H9 (cell line): ENCODE measurements around the gene CCSER1. TPM values are rescaled to one million over a fixed set of nuclear protein-coding genes. Genes with fewer than 3 reads are reported as not detected.

Source experiments
- DNase-seq: peaks from one replicate; pipeline ENCODE4 v3.0.0-alpha.2; 2017
- H2AFZ ChIP-seq: one replicate; pipeline ENCODE4 v1.6.1; 2013; ENCODE audit warnings: mild to moderate bottlenecking, low read length, control low read depth, moderate library complexity
- H2AK5ac ChIP-seq: 2 replicates; pipeline ENCODE4 v1.6.1; 2013; ENCODE audit warnings: low read length, control low read depth, mixed read lengths; ENCODE audit not compliant: insufficient read length
- H2BK120ac ChIP-seq: one replicate; pipeline ENCODE4 v1.6.1; 2013; ENCODE audit warnings: low read depth, mild to moderate bottlenecking, low read length, control low read depth, inconsistent platforms; ENCODE audit not compliant: poor library complexity, severe bottlenecking
- H2BK12ac ChIP-seq: 2 replicates; pipeline ENCODE4 v1.6.1; 2013; ENCODE audit warnings: low read length, control low read depth, mixed read lengths, low read depth; ENCODE audit not compliant: insufficient read length
- H2BK15ac ChIP-seq: 2 replicates; pipeline ENCODE4 v1.6.1; 2013; ENCODE audit warnings: low read depth, low read length, control low read depth
- H2BK20ac ChIP-seq: one replicate; pipeline ENCODE4 v1.6.1; 2013; ENCODE audit warnings: low read depth, mild to moderate bottlenecking, low read length, control low read depth, inconsistent platforms; ENCODE audit not compliant: poor library complexity, severe bottlenecking
- H2BK5ac ChIP-seq: 2 replicates; pipeline ENCODE4 v1.6.1; 2013; ENCODE audit warnings: low read length, control low read depth, mixed read lengths; ENCODE audit not compliant: insufficient read length
- H3K14ac ChIP-seq: 2 replicates; pipeline ENCODE4 v1.6.1; 2013; ENCODE audit warnings: low read length, control low read depth; ENCODE audit not compliant: insufficient read depth
- H3K18ac ChIP-seq: 2 replicates; pipeline ENCODE4 v1.6.1; 2013; ENCODE audit warnings: low read depth, mild to moderate bottlenecking, mixed read lengths, low read length, control low read depth; ENCODE audit not compliant: insufficient read length
- H3K23ac ChIP-seq: 2 replicates; pipeline ENCODE4 v1.6.1; 2013; ENCODE audit warnings: low read length, control low read depth, mixed read lengths, low read depth; ENCODE audit not compliant: insufficient read length
- H3K23me2 ChIP-seq: 2 replicates; pipeline ENCODE4 v1.6.1; 2013; ENCODE audit warnings: low read depth, mild to moderate bottlenecking, mixed read lengths, low read length, control low read depth; ENCODE audit not compliant: insufficient read length, poor library complexity, severe bottlenecking
- H3K27ac ChIP-seq: 2 replicates; pipeline ENCODE4 v1.5.1; 2013; ENCODE audit warnings: low read length, control low read depth, mixed read lengths, low read depth; ENCODE audit not compliant: insufficient read length
- H3K27me3 ChIP-seq: 2 replicates; pipeline ENCODE4 v1.6.1; 2013; ENCODE audit warnings: low read length, control low read depth, inconsistent platforms; ENCODE audit not compliant: insufficient read depth
- H3K4ac ChIP-seq: 2 replicates; pipeline ENCODE4 v1.6.1; 2013; ENCODE audit warnings: low read depth, mild to moderate bottlenecking, control low read depth, inconsistent platforms, low read length, moderate library complexity
- H3K4me1 ChIP-seq: 2 replicates; pipeline ENCODE4 v1.6.1; 2013; ENCODE audit warnings: low read length, control low read depth, inconsistent platforms; ENCODE audit not compliant: insufficient read depth
- H3K4me2 ChIP-seq: 2 replicates; pipeline ENCODE4 v1.6.1; 2013; ENCODE audit warnings: low read length, control low read depth, mixed read lengths; ENCODE audit not compliant: insufficient read length, insufficient read depth
- H3K56ac ChIP-seq: 2 replicates; pipeline ENCODE4 v1.6.1; 2013; ENCODE audit warnings: low read depth, mild to moderate bottlenecking, mixed read lengths, low read length, control low read depth; ENCODE audit not compliant: insufficient read length
- H3K79me1 ChIP-seq: 2 replicates; pipeline ENCODE4 v1.6.1; 2013; ENCODE audit warnings: low read depth, mild to moderate bottlenecking, moderate library complexity, low read length, control low read depth, inconsistent platforms; ENCODE audit not compliant: insufficient read depth, poor library complexity, severe bottlenecking
- H3K79me2 ChIP-seq: 2 replicates; pipeline ENCODE4 v1.6.1; 2013; ENCODE audit warnings: low read length, control low read depth, inconsistent platforms; ENCODE audit not compliant: insufficient read depth
- H3K9ac ChIP-seq: 2 replicates; pipeline ENCODE4 v1.6.1; 2013; ENCODE audit warnings: low read length, control low read depth, mixed read lengths; ENCODE audit not compliant: insufficient read length; ENCODE audit errors: extremely low read depth
- H3K9me3 ChIP-seq: one replicate; pipeline ENCODE4 v1.6.1; 2013; ENCODE audit warnings: low read depth, low read length, inconsistent platforms; ENCODE audit not compliant: control insufficient read depth
- H3T11ph ChIP-seq: one replicate; pipeline ENCODE4 v1.6.1; 2013; ENCODE audit warnings: mild to moderate bottlenecking, low read length, control low read depth, inconsistent platforms
- H4K20me1 ChIP-seq: one replicate; pipeline ENCODE4 v1.6.1; 2013; ENCODE audit not compliant: control insufficient read depth, insufficient read length, insufficient read depth
- H4K5ac ChIP-seq: 2 replicates; pipeline ENCODE4 v1.6.1; 2013; ENCODE audit warnings: low read depth, mild to moderate bottlenecking, mixed read lengths, low read length, control low read depth; ENCODE audit not compliant: insufficient read length
- H4K8ac ChIP-seq: replicated peaks from 2 replicates; pipeline ENCODE4 v1.6.1; 2013; ENCODE audit warnings: low read length, control low read depth, mixed read lengths, low read depth; ENCODE audit not compliant: insufficient read length
- H4K91ac ChIP-seq: 2 replicates; pipeline ENCODE4 v1.6.1; 2013; ENCODE audit warnings: low read depth, mild to moderate bottlenecking, moderate library complexity, mixed read lengths, low read length, control low read depth; ENCODE audit not compliant: insufficient read length
- H3K27ac Mint-ChIP-seq, 3 experiments: 2 replicates in 2 of 3; 3 replicates in 1 of 3; pipeline ENCODE4 v1.8.0; 2020 to 2021; ENCODE audit warnings: mixed read lengths in 3 of 3, mild to moderate bottlenecking in 1 of 3, moderate library complexity in 1 of 3
- H3K27me3 Mint-ChIP-seq: 2 replicates; pipeline ENCODE4 v1.8.0; 2021; ENCODE audit warnings: low read depth, mild to moderate bottlenecking, moderate library complexity, mixed read lengths
- H3K36me3 Mint-ChIP-seq, 3 experiments: 2 replicates in 2 of 3; 3 replicates in 1 of 3; pipeline ENCODE4 v1.8.0; 2020 to 2021; ENCODE audit warnings: low read depth in 3 of 3, mixed read lengths in 3 of 3; ENCODE audit not compliant: insufficient read depth in 1 of 3
- H3K4me1 Mint-ChIP-seq, 2 experiments: 2 replicates each; pipeline ENCODE4 v1.8.0; 2020; ENCODE audit warnings: mixed read lengths in 2 of 2
- H3K4me3 Mint-ChIP-seq, 2 experiments: 2 replicates in 1 of 2; 3 replicates in 1 of 2; pipeline ENCODE4 v1.8.0; 2020 to 2021; ENCODE audit warnings: mild to moderate bottlenecking in 2 of 2, mixed read lengths in 2 of 2, moderate library complexity in 1 of 2
- H3K9me3 Mint-ChIP-seq, 2 experiments: 2 replicates in 1 of 2; 3 replicates in 1 of 2; pipeline ENCODE4 v1.8.0; 2020; ENCODE audit warnings: mild to moderate bottlenecking in 2 of 2, mixed read lengths in 2 of 2, moderate library complexity in 1 of 2
- CTCF ChIP-seq: fragments of 200-600 bp; sonication (generic); conservative IDR thresholded peaks from 3 replicates; pipeline ENCODE4 v1.8.0; 2021; ENCODE audit warnings: antibody characterized with exemption, mild to moderate bottlenecking
- WGBS: extraction: QIAGEN DNeasy Blood & Tissue Kit; methylation state at CpG from one replicate; pipeline ENCODE4 v1.1.7; 2013; ENCODE audit warnings: missing lambda C conversion rate, low lambda C conversion rate, mixed read lengths; ENCODE audit not compliant: insufficient read length; ENCODE audit errors: extremely low coverage; 5-methylcytosine and 5-hydroxymethylcytosine counted together
- total RNA-seq: library from RNA; stranded (reverse); gene quantifications from 2 replicates; pipeline ENCODE4 v1.2.1, GENCODE V29; 2021

The CCSER1 gene
- total RNA-seq, 1 experiment from 2014 or later, result 0.37 TPM

GRCh38 chr4:91302120-91302519 lies 1174.9 kb downstream of the CCSER1 start:
- TF ChIP-seq CTCF, result no peak
- no peak overlapping the region for H3K18ac ChIP-seq
- Mint-ChIP-seq H3K9me3 (no peaks in the 10 kb centered on the region), H3K27me3 (no peaks in the 10 kb centered on the region), H3K36me3 (no peaks in the 10 kb centered on the region), H3K4me1 (no peaks in the 10 kb centered on the region), H3K27ac (no peak overlapping the region), H3K4me3 (no peak overlapping the region)
- H3K27ac ChIP-seq, result no peak overlapping the region
- no peak overlapping the region for H2BK5ac ChIP-seq
- H3K4me2 ChIP-seq, result no peak overlapping the region
- H3K23ac ChIP-seq, result no peak overlapping the region
- H3K23me2 ChIP-seq, result no peaks in the 10 kb centered on the region
- no peaks in the 10 kb centered on the region for H3K9me3 ChIP-seq
- no peak overlapping the region for H3K4ac ChIP-seq
- H2BK120ac ChIP-seq, result no peak overlapping the region
- H3K79me1 ChIP-seq, result no peaks in the 10 kb centered on the region
- H3K27me3 ChIP-seq, result no peaks in the 10 kb centered on the region
- H2AFZ ChIP-seq, result no peak overlapping the region
- no peak for DNase-seq
- WGBS, result no CpG with 5 or more reads among the region's 2 CpGs
- H3K14ac ChIP-seq, result no peak overlapping the region
- H4K5ac ChIP-seq, result no peak overlapping the region
- H4K91ac ChIP-seq, result no peak overlapping the region
- no peak overlapping the region for H2BK15ac ChIP-seq
- no peak overlapping the region for H3K56ac ChIP-seq
- H3K79me2 ChIP-seq, result no peaks in the 10 kb centered on the region
- H4K8ac ChIP-seq, result no peak overlapping the region
- no peak overlapping the region for H3T11ph ChIP-seq
- H3K9ac ChIP-seq, result no peak overlapping the region
- no peak overlapping the region for H2AK5ac ChIP-seq
- H4K20me1 ChIP-seq, result no peaks in the 10 kb centered on the region
- H2BK12ac ChIP-seq, result no peak overlapping the region
- no peaks in the 10 kb centered on the region for H3K4me1 ChIP-seq
- H2BK20ac ChIP-seq, result no peak overlapping the region
